ENCODE measurements around the gene RAB40B.

The RAB40B gene

DNA sequence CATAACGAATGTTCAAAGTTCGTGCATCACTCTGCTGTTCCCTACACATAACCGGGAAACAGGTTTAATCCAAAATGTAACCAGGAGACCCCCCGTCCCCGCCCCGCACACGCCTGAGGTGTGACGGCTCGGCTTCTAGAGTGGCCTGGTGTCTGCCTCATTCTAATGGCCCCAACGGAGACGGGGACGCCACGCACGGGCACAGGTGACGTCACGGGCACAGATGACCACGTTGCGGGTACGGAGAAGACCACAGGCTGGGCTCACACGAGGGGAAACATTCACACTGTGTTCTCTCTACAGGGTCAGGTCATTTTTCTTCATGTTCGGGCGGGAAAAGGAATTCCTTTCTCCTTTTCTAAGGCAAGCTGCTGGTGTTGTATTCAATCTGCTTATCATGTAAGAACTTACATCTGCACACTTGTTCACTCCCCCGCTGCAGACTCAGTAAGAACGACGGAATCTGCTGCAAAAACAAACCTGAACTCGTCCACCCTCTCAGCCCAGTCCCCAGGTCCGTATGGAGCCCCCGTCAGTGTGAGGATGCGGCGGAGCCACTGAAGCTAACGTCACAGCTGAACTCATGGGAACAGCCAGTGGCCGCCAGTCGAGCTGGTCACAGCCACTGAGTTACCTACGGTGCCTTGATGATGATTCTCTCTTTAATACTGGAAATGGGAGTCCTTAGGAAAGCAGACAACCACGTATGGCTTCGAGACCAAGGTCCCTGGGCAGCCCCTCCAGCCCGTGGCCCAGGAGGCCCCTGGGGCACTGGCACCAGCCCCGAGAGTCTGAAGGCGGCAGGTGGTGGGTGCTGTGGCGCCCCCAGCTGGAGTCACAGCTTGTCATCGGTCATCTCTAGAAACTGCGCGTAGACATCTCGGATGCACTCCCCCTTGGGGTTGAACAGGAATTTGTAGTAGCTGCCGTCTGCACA is 83.1 kb downstream of the RAB40B start:
- no peak for DNase-seq (ENCODE audit: low spot score)

DNA sequence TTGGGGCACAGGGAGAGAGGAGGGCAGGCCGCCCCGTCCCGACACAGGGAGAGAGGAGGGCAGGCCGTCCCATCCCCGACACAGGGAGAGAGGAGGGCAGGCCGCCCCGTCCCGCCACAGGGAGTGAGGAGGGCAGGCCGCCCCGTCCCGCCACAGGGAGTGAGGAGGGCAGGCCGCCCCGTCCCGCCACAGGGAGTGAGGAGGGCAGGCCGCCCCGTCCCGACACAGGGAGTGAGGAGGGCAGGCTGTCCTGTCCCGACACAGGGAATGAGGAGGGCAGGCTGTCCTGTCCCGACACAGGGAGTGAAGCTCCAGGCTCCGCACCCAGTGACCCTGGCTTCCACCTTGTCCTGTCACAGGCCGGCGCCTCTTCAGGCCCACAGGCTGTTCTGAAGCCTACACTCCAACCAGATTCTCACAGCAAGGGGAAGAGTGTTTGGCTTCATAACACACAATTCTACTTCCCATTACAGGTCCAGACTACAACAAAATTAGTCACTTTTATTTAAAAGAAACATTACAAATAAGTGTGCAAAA is 84.3 kb downstream of the RAB40B start:
- DNase-seq (ENCODE audit: low spot score): no peak

DNA sequence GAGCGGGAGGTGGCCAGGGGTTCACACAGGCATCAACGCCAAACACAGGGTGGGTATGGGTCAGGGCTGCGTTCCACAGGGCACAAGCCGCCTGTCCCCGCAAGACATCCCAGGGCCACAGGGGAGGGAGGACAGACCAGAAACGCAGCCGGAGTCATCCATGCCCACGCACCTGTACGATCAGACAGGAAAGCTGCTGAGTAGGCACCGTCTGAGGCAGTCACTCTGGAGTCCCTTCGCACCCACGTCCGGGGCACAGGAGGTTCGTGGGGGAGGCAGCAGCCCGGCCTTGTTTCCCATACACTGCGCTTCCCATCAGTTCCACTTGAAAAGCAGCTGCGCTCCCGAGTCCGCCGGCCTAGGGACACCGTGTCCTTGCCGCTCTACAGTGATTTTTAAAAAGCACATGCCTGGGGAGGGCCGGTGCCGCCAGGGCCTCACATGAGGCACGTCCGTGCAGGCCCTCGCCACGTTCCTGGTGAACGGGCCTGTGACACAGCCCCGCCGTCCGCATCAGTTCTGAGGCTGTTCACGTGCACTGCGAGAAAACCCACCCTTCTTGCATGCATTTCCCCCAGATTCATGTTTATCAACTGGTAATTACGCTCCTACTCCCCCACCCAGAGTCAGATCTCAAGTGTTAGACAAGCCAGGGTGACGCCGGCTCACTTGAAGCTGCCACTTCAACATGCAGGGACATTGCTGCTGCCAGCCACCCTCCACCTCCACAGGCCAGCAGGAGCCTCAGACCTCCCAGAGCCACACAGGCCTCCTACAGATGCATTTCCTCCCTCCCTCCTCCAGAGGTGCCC is 85.0 kb downstream of the RAB40B start:
- DNase-seq (ENCODE audit: low spot score): no peak

DNA sequence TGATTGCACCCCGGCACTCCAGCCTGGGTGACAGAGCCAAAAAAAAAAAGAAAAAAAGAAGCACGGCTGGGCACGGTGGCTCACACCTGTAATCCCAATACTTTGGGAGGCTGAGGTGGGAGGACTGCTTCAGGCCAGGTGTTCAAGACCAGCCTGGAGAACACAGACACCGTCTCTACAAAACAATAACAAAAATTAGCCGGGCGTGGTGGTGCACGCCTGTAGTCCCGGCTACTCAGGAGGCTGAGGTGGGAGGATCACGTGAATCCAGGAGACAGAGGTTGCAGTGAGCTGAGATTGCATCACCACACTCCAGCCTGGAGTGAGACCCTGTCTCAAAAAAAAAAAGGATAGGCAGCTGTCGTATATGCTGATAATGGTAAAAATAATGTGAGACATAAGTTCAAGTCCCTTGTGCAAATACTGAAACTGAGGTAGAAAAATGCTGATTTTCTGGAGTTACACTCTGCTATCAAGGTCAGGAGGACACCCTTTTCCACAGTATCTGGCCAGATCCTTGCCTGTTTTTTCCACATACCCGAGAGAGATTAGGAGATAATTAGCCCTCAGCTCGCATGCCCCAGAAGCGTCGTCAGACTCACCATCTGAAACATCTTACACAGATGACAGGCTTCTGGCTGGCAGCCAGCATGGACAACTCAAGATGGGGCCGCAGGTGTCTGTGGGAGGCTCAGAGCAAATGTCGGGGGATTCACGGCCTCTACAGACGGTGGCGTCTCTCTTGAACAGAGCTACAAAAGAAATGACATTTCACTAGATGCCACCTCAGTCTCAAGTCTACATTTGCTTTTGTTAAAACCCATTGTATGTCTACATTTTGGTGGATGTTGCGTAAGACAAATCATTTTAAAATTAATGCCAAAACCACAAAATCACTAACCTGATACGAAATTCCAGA is 87.1 kb downstream of the RAB40B start:
- DNase-seq (ENCODE audit: low spot score): no peak

DNA sequence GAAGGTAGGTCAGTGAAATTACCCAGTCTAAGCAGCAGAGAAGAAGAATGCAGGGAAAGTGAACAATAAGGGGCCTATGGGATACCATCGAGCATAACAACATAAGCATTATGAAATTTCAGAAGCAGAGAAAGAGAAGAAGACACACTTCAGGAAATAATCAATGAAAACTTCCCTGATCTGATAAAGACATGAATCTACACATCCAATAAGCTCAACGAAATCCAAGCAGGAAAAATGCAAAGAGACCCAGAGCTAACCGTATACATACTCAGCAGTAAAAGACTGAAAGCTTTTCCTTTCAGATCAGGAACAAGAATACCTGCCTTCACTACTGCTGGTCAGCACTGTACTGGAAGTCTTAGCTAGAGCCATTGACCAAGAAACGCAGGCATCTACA is 88.8 kb downstream of the RAB40B start:
- DNase-seq (ENCODE audit: low spot score): no peak

DNA sequence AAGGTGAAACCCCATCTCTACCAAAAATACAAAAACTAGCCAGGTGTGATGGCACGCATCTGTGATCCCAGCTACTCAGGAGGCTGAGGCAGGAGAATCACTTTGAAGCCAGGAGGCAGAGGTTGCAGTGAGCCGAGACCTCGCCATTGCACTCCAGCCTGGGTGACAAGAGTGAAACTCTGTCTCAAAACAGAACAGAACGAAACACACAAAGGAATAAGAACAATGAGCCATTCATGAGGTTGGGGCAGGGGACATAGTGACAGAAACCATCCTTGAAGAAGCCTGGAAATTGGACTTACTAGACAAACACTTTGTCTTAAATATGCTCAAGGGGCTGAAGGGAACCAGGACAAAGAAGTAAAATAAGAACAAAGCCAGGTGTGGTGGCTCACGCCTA is 89.7 kb downstream of the RAB40B start:
- DNase-seq (ENCODE audit: low spot score): no peak

DNA sequence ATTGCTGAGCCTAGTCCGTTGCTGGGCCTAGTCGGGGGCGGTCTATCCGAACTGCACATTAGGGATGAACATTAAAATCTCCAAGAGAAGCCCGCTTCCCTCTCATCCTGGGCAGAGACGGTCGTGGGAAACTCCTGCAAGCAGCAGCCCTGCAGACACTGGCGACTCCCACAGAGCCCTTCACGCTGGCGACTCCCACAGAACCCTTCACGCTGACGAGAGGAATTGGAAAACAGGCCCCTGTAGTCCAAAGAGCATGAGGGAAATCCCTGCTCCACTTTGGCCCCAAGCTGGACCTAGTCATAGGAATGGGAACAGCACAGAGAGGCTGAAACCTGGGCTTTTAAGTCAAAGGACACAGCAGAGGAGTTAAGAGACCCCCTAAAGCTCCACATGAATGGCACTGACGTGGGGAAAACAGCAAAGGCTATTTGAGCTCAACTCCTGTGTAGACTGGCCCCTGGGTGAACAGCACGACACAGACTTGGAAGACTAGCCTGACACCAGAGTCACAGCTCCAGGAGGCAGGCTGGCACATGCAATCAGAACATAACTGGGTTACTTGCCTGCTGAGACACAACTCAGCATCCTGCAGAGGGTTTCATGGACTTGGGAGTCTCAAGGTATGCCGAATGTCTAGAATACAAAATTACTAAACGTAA is 92.4 kb downstream of the RAB40B start:
- no peak for DNase-seq (ENCODE audit: low spot score)
